Kidney glomerular epithelial cell (primary cell): ENCODE data around the gene AP1M2.
"Not testable (repeated sequence)": the region's sequence is repeated elsewhere in the genome, so short reads cannot be mapped to it uniquely, and the experiment has no call there.

ENCODE experiments used
- DNase-seq: peaks from one replicate; lab custom pipeline; 2025; lab: John Stamatoyannopoulos, UW

AP1M2 gene

DNA sequence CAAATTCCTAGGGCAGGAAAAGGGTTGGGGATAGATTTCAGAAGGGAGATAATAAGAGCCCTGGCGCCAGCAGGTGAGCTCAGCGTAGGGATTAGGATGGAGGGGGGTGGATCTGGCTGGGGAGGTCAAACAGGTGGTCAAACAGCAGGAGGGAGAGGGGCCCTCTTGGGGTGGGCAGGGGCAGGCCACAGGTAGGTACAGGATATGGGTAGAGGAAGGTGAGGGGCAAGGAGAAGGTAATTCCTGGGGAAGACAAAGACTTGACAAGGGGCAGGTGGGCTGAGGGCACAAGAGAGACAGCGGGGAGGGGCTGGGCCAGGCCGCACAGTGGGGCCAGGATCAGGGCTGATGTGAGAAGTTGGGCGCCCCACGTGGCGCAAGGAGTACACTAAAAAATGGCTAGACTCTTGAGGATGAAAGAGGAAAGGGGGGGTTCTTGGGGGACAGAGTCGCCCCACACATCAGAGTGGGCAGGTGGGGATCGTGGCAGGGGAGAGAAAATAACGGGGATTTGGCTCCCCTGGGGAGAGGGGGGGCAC lies 22.0 kb downstream of the AP1M2 start:
- DNase-seq, result no peak

GRCh38 chr19:10562609-10563008 lies 24.5 kb downstream of the AP1M2 start:
- DNase-seq, result no peak

- DNase-seq, result no peak
Observed at GRCh38 chr19:10560154-10560553, 27.0 kb downstream of the AP1M2 start.

GRCh38 chr19:10557603-10558197 lies 29.4 kb downstream of the AP1M2 start:
- DNase-seq, result no peak

GRCh38 chr19:10555610-10555973 lies 31.5 kb downstream of the AP1M2 start:
- DNase-seq, result no peak

DNA sequence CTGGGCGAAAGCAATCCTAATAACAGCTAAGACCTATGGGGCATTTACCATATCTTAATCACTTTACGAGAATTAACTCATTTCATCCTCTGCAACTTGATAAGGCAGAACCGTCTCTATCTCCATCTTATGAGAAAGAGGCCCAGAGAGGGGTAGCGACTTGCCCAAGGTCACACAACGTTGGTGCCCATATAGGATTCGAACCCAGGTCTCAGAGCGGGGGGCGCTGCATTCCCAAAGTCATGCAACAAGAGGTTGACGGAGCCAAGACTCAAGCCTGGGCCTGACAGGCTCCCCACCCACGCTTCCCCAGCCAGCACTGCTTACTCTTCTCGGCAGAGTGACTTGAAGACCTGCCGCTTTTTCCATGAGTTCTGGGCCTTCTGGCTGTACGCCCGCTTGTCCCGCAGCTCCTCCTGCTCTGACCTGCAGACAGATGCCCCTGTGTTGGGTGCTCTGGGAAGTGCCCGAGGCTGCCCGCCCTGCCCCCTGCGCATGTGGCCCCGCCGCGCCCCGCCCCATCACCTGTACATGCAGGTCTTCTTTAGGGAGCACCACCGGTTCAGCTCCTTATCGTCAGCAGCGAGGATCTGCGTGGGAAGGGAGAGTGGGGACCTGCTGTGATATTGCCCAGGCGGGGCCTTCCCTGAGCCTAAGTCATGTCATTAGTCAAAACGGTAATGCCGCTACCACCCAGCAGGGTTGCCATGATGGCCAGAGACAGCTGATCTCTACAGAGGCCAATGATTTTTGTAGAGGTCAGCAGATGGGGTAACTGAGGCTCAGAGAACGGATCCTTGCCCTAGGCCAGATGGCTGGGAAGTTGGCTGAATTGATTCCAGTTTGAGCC lies 32.1 kb downstream of the AP1M2 start:
- no peak for DNase-seq

DNA sequence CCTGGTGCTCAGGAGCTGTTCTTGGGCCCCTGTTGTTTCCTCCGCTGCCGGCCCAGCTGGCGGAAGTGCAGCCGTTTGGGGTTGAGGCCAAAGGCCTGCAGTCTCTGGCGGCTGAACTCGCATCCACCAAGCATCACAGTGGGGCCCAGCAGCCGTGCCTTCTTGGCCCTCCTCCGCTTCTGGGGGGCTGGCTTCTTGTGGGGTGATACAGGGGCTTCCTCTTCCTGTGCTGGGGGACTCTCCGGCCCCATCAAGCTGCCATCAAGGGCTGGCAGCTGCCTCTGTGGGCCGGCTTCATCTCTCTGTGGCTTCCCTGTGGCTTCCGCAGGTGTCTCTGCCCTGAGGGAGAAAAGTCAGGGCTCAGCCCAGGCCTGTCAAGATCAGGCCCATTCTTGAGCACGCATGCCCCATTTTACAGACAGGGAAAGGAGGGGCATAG lies 33.1 kb downstream of the AP1M2 start:
- DNase-seq, result no peak

- DNase-seq, result no peak
Observed at GRCh38 chr19:10553087-10553667, 33.9 kb downstream of the AP1M2 start.

- DNase-seq, result no peak
Observed at GRCh38 chr19:10552510-10553053, 34.5 kb downstream of the AP1M2 start.

GRCh38 chr19:10551698-10552301 lies 35.3 kb downstream of the AP1M2 start:
- DNase-seq, result no peak

- not testable (repeated sequence) for DNase-seq
Observed at GRCh38 chr19:10551006-10551405, 36.1 kb downstream of the AP1M2 start.

DNA sequence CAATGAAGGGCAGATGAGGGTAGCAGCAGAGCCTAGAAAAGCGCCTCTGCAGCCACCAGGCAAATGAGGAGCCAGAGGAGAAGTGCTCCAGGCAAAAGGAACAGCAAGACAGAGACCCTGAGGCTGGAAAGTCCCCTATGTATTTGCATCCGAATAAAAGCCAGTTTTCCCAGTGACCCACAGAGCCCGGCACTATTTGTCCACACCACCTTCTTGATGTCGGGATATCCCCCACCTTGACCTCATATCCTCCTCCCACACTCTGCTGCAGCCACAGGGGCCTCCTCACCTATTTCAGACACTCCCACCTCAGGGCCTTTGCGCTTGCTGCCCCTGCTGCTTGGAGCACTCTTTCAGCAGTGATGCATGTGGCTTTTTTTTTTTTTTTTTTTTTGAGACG lies 36.8 kb downstream of the AP1M2 start:
- DNase-seq, result no peak

DNA sequence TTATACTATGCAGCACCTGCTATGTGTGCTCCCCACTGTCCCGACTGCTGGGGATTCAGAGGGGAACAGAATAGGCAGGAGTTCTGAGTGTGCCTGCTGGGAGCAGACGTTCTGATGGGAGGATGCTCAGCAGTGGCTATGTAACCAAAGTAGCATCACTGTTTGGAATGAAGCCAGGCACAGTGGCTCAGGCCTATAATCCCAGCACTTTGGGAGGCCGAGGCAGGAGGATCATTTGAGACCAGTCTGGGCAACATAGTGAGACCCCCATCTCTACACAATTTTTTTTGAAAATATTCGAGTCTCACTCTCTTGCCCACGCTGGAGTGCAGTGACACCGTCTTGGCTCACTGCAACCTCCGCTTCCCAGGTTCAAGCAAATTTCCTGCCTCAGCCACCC lies 37.4 kb downstream of the AP1M2 start:
- DNase-seq, result no peak

- no peak for DNase-seq
Observed at GRCh38 chr19:10548746-10549276, 38.3 kb downstream of the AP1M2 start.

DNA sequence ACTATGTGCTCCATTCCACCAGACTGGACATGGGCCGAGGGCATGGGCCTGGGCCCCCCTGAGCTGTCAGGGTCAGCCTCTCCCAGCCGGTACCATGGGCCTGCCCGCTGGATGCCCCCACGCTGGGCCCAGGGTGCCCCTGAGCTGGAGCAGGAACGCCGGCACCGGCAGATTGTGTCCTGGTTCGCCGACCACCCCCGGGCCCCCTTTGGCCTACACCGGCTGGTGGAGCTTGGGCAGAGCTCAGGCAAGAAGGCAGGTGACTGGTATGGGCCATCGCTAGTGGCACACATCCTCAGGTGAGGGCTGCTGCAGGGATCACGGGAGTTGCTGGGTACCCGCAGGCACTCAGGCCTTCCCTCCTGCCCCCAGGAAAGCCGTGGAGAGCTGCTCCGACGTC lies 40.3 kb downstream of the AP1M2 start:
- DNase-seq, result no peak

DNA sequence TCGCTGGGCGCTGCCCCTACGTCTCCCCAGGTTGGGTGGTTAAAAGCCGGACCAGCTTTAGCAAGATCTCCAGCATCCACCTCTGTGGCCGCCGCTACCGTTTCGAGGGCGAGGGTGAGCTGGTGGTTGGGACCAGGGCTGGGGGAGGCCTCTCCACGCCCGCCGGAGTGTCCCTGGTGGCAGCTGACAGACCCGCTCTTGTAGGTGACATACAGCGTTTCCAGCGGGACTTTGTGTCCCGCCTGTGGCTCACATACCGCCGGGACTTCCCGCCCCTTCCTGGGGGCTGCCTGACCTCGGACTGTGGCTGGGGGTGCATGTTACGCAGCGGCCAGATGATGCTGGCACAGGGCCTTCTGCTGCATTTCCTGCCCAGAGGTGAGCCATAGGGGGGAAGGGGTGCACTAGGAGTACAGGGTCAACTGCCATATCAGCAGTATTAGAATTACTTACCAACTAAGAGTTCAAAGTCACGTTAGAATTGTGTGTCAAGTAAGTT lies 42.3 kb downstream of the AP1M2 start:
- no peak for DNase-seq

- DNase-seq, result no peak
Observed at GRCh38 chr19:10544242-10544752, 42.8 kb downstream of the AP1M2 start.

DNA sequence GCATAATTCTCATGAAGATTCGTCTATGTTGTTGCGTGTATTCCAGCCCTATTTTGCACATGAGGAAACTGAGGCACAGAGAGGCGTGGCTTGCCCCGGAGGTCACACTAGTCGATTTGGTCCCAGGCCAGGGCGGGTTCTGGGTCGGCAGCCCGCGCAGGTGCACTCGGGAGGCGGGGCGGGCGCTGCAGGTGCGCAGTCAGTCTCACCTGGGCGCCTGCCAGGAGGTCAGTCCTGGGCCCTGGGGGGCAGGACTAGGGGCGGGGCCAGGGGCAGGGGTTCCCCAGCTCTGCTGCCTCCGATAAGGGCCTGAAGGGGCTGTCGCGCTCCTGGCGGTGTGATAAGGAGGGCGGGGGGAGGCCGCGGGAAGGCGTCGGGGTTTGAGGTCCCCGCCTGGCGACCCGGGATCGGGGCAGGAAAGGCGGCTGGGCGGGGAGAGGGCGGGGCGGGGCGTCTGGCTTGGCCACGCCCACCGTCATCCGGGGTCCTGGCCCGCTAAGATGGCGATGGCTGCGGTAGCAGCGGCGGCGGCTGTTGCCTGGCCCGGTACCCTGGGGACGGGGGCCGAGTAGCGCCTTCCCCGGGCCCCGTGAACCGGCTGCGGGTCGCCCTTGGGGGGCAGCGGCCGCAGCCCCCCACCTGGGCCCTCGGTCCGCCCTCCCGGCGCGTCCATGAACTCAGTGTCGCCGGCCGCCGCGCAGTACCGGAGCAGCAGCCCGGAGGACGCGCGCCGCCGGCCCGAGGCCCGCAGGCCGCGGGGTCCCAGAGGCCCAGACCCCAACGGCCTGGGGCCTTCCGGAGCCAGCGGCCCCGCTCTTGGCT lies 43.5 kb downstream of the AP1M2 start, which contains the start of gene ATG4D:
TSS of gene ATG4D (plus strand) at position 485 of the 822 bp plus-strand sequence. CDS start at position 672, 187 bp downstream.
- peak; percentile 44 for DNase-seq

DNA sequence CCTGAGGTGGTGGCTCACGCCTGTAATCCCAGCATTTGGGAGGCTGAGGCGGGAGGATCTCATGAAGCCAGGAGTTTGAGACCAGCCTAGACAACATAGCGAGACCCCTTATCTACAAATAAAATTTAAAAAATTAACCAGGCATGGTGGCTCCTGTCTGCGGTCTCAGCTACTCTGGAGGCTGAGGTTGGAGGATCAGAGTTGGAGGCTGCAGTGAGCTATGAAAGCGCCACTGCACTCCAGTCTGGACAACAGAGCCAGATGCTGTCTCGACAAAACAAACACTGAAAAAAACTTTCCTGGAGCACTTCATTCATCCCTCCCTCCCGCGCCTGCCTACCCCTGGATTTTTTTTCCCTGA lies 44.1 kb downstream of the AP1M2 start:
- DNase-seq, result no peak

DNA sequence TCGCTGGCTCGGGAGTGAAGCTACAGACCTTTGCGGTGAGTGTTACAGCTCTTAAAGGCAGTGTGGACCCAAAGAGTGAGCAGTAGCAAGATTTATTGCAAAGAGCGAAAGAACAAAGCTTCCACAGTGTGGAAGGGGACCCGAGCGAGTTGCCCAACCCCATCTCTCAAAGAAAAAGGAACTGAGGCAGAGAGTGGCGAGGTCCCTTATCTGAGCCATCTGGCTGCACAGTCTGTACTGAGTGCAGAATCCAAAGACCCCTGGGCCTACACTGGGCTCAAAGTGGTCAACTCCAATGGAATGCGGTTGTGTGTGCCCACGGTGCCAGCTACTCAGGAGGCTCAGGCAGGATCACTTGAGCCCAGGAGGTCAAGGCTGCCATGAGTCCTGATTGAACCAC lies 48.1 kb downstream of the AP1M2 start:
- not testable (repeated sequence) for DNase-seq
